ENCODE results near the gene TOB1.
A peak's percentile ranks its signal among the peaks of the same experiment; 100 is the strongest.

TOB1 gene

DNA sequence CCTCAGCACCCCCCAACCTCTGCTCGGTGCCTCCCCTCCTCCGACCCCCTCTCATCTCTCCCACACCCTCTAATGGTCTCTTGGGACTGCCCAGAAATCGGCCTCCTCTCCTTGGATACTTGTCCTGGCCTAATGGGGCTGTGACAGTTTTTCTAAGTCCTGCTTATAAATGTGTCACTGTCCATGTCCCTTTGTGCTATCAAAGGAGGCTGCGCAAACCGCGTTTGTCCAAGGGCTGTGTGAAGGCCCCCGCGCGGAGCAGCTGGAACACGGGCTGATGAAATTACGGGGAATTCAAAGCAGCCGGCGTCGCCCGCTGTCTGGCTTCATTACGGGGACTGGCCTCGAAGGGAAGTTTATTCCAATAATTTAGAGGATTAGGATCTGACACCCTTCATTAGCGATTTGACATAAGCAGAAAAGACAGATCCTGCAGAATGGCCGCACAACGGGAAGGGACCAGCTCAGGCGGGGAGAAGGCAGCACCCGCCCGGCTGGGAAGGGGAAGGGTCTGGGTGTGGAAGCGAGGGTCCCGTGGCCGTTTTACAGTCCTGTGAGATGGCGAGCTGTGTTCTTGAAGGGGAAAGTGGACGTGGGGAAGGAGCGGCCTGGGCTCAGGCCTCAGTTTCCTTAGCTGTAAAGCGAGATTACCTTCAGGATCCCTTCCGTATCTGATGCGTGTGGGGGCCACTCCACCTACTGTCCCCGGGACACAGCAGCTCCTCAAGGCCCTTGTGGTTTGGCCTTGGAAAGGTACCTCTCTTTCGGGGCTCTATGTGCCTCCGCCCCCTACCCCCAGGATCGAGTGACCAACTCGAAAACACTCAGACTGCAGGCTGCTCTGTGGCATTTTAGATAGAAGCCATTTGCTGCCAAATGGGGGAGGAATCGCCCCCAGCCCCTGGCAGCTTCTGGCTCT is 32.4 kb downstream of the TOB1 start:
- Histone ChIP-seq H3K27ac (ENCODE audit: low read depth, low read length) (no peak overlapping the region), H3K9ac (ENCODE audit: low read length) (no peak overlapping the region), H3K4me1 (ENCODE audit: control insufficient read depth, insufficient read depth, low read length) (peaks cover 44% of the 10 kb centered on the region), H3K9me3 (ENCODE audit: control insufficient read depth, insufficient read depth, low read depth, low read length) (no peaks in the 10 kb centered on the region), H3K27me3 (ENCODE audit: control insufficient read depth, insufficient read depth, low read length) (no peaks in the 10 kb centered on the region), H3K36me3 (ENCODE audit: control insufficient read depth, insufficient read depth, low read length) (no peaks in the 10 kb centered on the region), H3K4me3 (ENCODE audit: low read depth, low read length) (no peak overlapping the region)

DNA sequence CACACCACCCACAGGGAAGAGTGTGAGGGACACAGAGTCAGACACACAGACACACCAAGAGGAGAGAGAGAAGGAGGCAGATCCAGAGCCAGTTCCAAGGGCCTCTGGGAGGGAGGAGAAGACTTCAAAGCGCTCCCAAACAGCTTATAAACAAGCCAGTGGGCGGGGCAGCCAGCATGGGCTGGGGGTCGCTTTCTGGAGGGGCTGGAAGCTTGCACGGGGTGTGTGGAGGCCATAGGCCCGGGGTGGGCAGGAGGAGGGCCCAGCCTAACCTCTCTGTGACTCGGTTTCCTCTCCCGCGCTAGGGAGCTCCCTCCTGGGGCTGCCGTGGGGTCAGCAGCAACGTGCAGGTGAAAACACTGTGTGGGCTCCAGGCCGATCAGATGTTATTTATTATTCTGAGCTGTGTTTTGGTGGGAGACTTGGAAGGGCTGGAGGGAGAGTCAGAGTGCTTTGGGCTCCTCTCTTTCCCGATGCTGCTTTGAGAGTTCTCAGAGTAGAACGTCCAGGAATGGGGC is 33.2 kb downstream of the TOB1 start:
- H3K27ac ChIP-seq (ENCODE audit: low read depth, low read length), result no peak overlapping the region
- H3K4me1 ChIP-seq (ENCODE audit: control insufficient read depth, insufficient read depth, low read length), result peaks cover 45% of the 10 kb centered on the region
- no peaks in the 10 kb centered on the region for H3K27me3 ChIP-seq (ENCODE audit: control insufficient read depth, insufficient read depth, low read length)
- H3K4me3 ChIP-seq (ENCODE audit: low read depth, low read length), result no peak overlapping the region
- H3K9me3 ChIP-seq (ENCODE audit: control insufficient read depth, insufficient read depth, low read depth, low read length), result no peaks in the 10 kb centered on the region
- H3K36me3 ChIP-seq (ENCODE audit: control insufficient read depth, insufficient read depth, low read length), result no peaks in the 10 kb centered on the region
- peak overlapping the region; percentile 24 for H3K9ac ChIP-seq (ENCODE audit: low read length)

- Histone ChIP-seq H3K27ac (ENCODE audit: low read depth, low read length) (no peak overlapping the region), H3K36me3 (ENCODE audit: control insufficient read depth, insufficient read depth, low read length) (no peaks in the 10 kb centered on the region), H3K4me1 (ENCODE audit: control insufficient read depth, insufficient read depth, low read length) (peaks cover 45% of the 10 kb centered on the region), H3K9ac (ENCODE audit: low read length) (peak overlapping the region; percentile 24), H3K27me3 (ENCODE audit: control insufficient read depth, insufficient read depth, low read length) (no peaks in the 10 kb centered on the region), H3K4me3 (ENCODE audit: low read depth, low read length) (no peak overlapping the region), H3K9me3 (ENCODE audit: control insufficient read depth, insufficient read depth, low read depth, low read length) (no peaks in the 10 kb centered on the region)
These were observed 33.8 kb downstream of the TOB1 start for GRCh38 chr17:50832267-50832863.

- no peaks in the 10 kb centered on the region for H3K27me3 ChIP-seq (ENCODE audit: control insufficient read depth, insufficient read depth, low read length)
- no peak overlapping the region for H3K4me3 ChIP-seq (ENCODE audit: low read depth, low read length)
- H3K36me3 ChIP-seq (ENCODE audit: control insufficient read depth, insufficient read depth, low read length), result no peaks in the 10 kb centered on the region
- peak overlapping the region; percentile 8 for H3K9ac ChIP-seq (ENCODE audit: low read length)
- no peaks in the 10 kb centered on the region for H3K9me3 ChIP-seq (ENCODE audit: control insufficient read depth, insufficient read depth, low read depth, low read length)
- H3K4me1 ChIP-seq (ENCODE audit: control insufficient read depth, insufficient read depth, low read length), result peaks cover 45% of the 10 kb centered on the region
- H3K27ac ChIP-seq (ENCODE audit: low read depth, low read length), result no peak overlapping the region
These were observed 34.7 kb downstream of the TOB1 start for GRCh38 chr17:50831471-50831928.

DNA sequence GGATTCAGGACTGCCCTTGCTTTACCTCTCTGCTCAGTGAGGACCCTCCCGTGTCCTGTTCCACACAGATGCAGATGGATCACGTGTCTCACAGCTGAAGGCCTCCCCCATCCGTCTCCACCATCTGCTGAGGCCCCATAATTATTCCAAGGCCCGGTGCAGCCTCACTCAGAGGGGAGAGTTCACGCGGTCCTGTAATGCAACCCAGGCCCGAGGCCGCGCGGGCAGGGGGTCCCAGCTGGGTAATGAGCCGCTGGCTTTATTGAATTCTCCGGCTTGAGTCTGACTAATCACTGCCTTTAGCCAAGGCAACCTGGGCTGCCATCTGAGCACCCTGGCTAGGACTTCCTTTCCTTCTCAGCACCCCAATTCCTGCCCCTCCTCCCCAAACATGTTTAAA is 35.2 kb downstream of the TOB1 start:
- peaks cover 45% of the 10 kb centered on the region for H3K4me1 ChIP-seq (ENCODE audit: control insufficient read depth, insufficient read depth, low read length)
- no peak overlapping the region for H3K4me3 ChIP-seq (ENCODE audit: low read depth, low read length)
- H3K9ac ChIP-seq (ENCODE audit: low read length), result peak overlapping the region; percentile 8
- H3K27ac ChIP-seq (ENCODE audit: low read depth, low read length), result no peak overlapping the region
- no peaks in the 10 kb centered on the region for H3K36me3 ChIP-seq (ENCODE audit: control insufficient read depth, insufficient read depth, low read length)
- no peaks in the 10 kb centered on the region for H3K27me3 ChIP-seq (ENCODE audit: control insufficient read depth, insufficient read depth, low read length)
- no peaks in the 10 kb centered on the region for H3K9me3 ChIP-seq (ENCODE audit: control insufficient read depth, insufficient read depth, low read depth, low read length)

DNA sequence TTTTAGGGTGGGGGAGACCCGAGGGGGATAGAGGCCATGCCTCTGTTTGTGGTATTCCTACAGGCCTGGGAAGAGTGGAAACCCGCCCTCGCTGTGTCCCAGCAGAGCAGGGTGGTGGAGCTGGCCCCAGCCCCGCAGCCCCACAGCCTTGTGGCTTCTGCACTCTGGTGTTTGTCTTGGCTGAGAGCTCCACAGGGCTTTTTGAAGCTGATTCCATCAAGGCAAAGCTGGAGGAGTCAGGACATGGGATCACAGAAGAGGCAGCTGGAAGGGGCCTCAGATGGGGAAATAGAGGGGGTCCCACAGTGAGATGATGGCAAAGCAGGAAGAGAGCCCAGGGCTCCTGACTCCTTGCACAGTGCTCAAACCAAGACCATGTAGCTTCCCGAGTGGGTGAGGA is 35.8 kb downstream of the TOB1 start:
- H3K9ac ChIP-seq (ENCODE audit: low read length), result no peak overlapping the region
- peaks cover 45% of the 10 kb centered on the region for H3K4me1 ChIP-seq (ENCODE audit: control insufficient read depth, insufficient read depth, low read length)
- H3K4me3 ChIP-seq (ENCODE audit: low read depth, low read length), result no peak overlapping the region
- H3K27me3 ChIP-seq (ENCODE audit: control insufficient read depth, insufficient read depth, low read length), result no peaks in the 10 kb centered on the region
- H3K9me3 ChIP-seq (ENCODE audit: control insufficient read depth, insufficient read depth, low read depth, low read length), result no peaks in the 10 kb centered on the region
- no peak overlapping the region for H3K27ac ChIP-seq (ENCODE audit: low read depth, low read length)
- no peaks in the 10 kb centered on the region for H3K36me3 ChIP-seq (ENCODE audit: control insufficient read depth, insufficient read depth, low read length)

GRCh38 chr17:50829332-50829731 is 36.8 kb downstream of the TOB1 start:
- Histone ChIP-seq H3K27me3 (ENCODE audit: control insufficient read depth, insufficient read depth, low read length) (no peaks in the 10 kb centered on the region), H3K9me3 (ENCODE audit: control insufficient read depth, insufficient read depth, low read depth, low read length) (no peaks in the 10 kb centered on the region), H3K4me1 (ENCODE audit: control insufficient read depth, insufficient read depth, low read length) (peaks cover 34% of the 10 kb centered on the region), H3K27ac (ENCODE audit: low read depth, low read length) (0 out of 2 replicates have a peak overlapping the region, but pooled peaks have one; percentile 36), H3K4me3 (ENCODE audit: low read depth, low read length) (no peak overlapping the region), H3K36me3 (ENCODE audit: control insufficient read depth, insufficient read depth, low read length) (no peaks in the 10 kb centered on the region), H3K9ac (ENCODE audit: low read length) (no peak overlapping the region)

- Histone ChIP-seq H3K4me3 (ENCODE audit: low read depth, low read length) (no peak overlapping the region), H3K27me3 (ENCODE audit: control insufficient read depth, insufficient read depth, low read length) (no peaks in the 10 kb centered on the region), H3K9me3 (ENCODE audit: control insufficient read depth, insufficient read depth, low read depth, low read length) (no peaks in the 10 kb centered on the region), H3K4me1 (ENCODE audit: control insufficient read depth, insufficient read depth, low read length) (peaks cover 34% of the 10 kb centered on the region), H3K27ac (ENCODE audit: low read depth, low read length) (no peak overlapping the region), H3K36me3 (ENCODE audit: control insufficient read depth, insufficient read depth, low read length) (no peaks in the 10 kb centered on the region), H3K9ac (ENCODE audit: low read length) (no peak overlapping the region)
These were observed 37.5 kb downstream of the TOB1 start for GRCh38 chr17:50828508-50829170.

- Histone ChIP-seq H3K36me3 (ENCODE audit: control insufficient read depth, insufficient read depth, low read length) (no peaks in the 10 kb centered on the region), H3K27ac (ENCODE audit: low read depth, low read length) (no peak overlapping the region), H3K4me1 (ENCODE audit: control insufficient read depth, insufficient read depth, low read length) (peaks cover 15% of the 10 kb centered on the region), H3K9ac (ENCODE audit: low read length) (no peak overlapping the region), H3K27me3 (ENCODE audit: control insufficient read depth, insufficient read depth, low read length) (no peaks in the 10 kb centered on the region), H3K4me3 (ENCODE audit: low read depth, low read length) (no peak overlapping the region), H3K9me3 (ENCODE audit: control insufficient read depth, insufficient read depth, low read depth, low read length) (peaks cover 8% of the 10 kb centered on the region)
These were observed 41.0 kb downstream of the TOB1 start for GRCh38 chr17:50825188-50825587.

DNA sequence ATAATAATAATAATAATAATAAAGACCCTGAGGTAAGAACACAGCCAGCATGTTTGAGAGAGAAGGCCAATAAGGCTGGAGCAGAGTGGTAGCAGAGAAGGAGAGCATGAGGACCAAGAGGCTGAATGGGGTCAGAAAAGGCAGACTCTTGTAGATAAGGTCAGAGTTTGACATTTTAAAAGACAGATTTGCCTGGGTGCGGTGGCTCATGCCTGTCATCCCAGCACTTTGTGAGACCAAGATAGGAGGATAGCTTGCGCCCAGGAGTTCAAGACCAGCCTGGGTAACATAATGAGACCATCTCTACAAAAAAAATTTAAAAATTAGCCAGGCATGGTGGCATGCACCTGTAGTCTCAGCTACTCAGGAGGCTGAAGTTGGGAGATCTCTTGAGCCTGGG is 41.7 kb downstream of the TOB1 start:
- Histone ChIP-seq H3K9me3 (ENCODE audit: control insufficient read depth, insufficient read depth, low read depth, low read length) (peaks cover 8% of the 10 kb centered on the region), H3K9ac (ENCODE audit: low read length) (no peak overlapping the region), H3K27ac (ENCODE audit: low read depth, low read length) (no peak overlapping the region), H3K27me3 (ENCODE audit: control insufficient read depth, insufficient read depth, low read length) (no peaks in the 10 kb centered on the region), H3K4me3 (ENCODE audit: low read depth, low read length) (no peak overlapping the region), H3K4me1 (ENCODE audit: control insufficient read depth, insufficient read depth, low read length) (peaks cover 7% of the 10 kb centered on the region), H3K36me3 (ENCODE audit: control insufficient read depth, insufficient read depth, low read length) (no peaks in the 10 kb centered on the region)

- peaks cover 8% of the 10 kb centered on the region for H3K4me1 ChIP-seq (ENCODE audit: control insufficient read depth, insufficient read depth, low read length)
- H3K27me3 ChIP-seq (ENCODE audit: control insufficient read depth, insufficient read depth, low read length), result no peaks in the 10 kb centered on the region
- no peak overlapping the region for H3K27ac ChIP-seq (ENCODE audit: low read depth, low read length)
- peaks cover 8% of the 10 kb centered on the region for H3K9me3 ChIP-seq (ENCODE audit: control insufficient read depth, insufficient read depth, low read depth, low read length)
- H3K9ac ChIP-seq (ENCODE audit: low read length), result no peak overlapping the region
- no peaks in the 10 kb centered on the region for H3K36me3 ChIP-seq (ENCODE audit: control insufficient read depth, insufficient read depth, low read length)
- H3K4me3 ChIP-seq (ENCODE audit: low read depth, low read length), result no peak overlapping the region
These were observed 43.6 kb downstream of the TOB1 start for GRCh38 chr17:50822550-50822949.

Measured in HUES6 (cell line).